RWPE1 (cell line): Measurements from ENCODE around the gene DNAJC11.
A peak's percentile ranks its signal among the peaks of the same experiment; 100 is the strongest.

Experiments
- CTCF ChIA-PET: fragments of 350-600 bp; sonication (Branson Sonifier 250); formaldehyde crosslinking; extraction: SDS; loops from one replicate; lab custom pipeline; 2021; lab: Yijun Ruan, JAX
- POLR2A ChIA-PET: fragments of 400-600 bp; formaldehyde crosslinking; extraction: SDS; loops from one replicate; lab custom pipeline; 2020; ENCODE audit warnings: antibody characterized with exemption; ENCODE audit not compliant: low non-redundant PET; lab: Yijun Ruan, JAX
- DNase-seq: peaks from one replicate; pipeline ENCODE4 v3.0.0; 2012; ENCODE audit warnings: low spot score
- H3K27ac ChIP-seq: fragments of 450-650 bp; 2 replicates; pipeline ENCODE4 v1.5.1; 2017
- TF ChIP-seq, protein P1 (sequence below): fragments of 450-650 bp; conservative IDR thresholded peaks from 2 replicates; pipeline ENCODE4 v1.5.1; 2017; ENCODE audit warnings: low read depth, mild to moderate bottlenecking

DNAJC11 gene

DNA sequence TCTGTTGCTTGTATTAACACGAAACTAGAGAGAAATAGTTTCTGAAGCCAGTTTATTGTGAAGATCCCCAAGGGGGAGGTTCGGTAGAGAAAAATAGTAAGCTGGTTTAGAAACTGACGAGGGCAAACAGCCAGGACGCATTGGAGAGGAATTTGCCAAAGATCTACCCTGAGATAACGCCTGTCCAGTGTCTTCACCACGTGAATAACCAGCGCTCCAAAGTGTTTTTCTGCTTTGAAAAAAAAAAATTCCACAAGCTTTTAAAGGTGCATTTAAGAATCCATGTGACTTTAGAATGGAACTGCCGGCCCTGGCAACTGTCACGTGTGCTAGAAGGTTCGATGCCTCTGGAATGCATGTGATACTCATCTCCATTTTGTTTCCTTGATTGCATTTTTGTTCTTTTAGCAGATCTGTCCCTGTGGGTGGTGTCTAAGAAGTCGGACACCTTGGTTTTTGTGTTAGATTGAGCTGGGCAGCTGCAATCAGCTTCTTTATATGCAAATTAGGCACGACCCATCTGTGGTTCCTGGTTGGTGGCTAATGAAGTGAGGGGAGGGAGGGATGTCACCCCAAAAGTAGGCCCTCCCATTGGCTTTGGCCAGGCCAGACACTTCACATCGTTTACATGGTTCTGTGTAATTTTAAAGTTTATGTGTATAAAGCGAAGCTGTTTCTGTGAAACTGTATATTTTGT is 78.2 kb downstream of the DNAJC11 start:
- no peak for DNase-seq
- CTCF ChIA-PET = interaction anchor here (0.6 to 0.8 kb wide), 3 partner anchors 11 to 1024 kb away, joined by 3 to 5 read pairs (median 3); no protein-coding TSS in a partner anchor
- TF ChIP-seq, protein P1, sequence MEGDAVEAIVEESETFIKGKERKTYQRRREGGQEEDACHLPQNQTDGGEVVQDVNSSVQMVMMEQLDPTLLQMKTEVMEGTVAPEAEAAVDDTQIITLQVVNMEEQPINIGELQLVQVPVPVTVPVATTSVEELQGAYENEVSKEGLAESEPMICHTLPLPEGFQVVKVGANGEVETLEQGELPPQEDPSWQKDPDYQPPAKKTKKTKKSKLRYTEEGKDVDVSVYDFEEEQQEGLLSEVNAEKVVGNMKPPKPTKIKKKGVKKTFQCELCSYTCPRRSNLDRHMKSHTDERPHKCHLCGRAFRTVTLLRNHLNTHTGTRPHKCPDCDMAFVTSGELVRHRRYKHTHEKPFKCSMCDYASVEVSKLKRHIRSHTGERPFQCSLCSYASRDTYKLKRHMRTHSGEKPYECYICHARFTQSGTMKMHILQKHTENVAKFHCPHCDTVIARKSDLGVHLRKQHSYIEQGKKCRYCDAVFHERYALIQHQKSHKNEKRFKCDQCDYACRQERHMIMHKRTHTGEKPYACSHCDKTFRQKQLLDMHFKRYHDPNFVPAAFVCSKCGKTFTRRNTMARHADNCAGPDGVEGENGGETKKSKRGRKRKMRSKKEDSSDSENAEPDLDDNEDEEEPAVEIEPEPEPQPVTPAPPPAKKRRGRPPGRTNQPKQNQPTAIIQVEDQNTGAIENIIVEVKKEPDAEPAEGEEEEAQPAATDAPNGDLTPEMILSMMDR = no peak
- H3K27ac ChIP-seq = peak overlapping the region; percentile 47; the same call in 1 of the 2 replicates
- POLR2A ChIA-PET = no interaction called here

DNA sequence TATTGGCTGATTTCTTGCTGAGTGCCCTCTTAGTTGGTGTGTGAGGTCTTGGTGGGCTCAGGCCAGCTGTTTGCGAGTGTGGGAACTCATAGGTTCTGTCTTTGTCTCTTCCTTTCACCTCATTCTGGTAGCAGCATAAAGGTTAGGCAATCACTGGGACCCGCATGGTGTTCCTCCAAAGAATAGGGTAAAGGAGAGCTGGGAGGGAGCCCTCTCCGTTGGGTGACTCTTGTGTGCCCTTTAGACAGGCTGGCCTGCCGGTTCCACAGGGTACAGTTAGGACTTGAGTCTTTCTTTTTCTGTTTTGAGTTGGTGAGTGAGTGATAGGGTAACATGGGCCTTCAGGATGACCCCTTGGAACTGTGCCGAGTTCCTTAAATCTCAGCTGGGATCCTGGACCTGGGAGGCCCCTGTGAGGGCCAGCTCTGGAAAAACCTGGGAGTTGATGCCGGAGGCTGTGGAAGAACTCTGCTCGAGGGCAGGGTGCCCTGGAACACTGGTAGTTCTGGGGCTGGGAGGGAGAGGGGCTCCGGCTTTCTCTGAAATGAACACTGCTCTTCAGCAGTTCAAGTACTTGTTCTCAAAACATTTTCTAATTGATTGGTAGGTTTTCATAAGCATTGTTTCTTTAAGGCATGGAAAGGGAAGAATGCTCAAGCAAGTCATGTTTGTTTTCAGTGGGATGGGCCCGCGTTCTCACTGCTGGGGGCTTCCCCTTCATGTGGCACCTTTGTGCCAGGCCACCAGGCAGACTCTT is 79.0 kb downstream of the DNAJC11 start:
- peak overlapping the region; percentile 47 for H3K27ac ChIP-seq
- ChIA-PET POLR2A (no interaction called here), CTCF (interaction anchor here (0.6 kb wide), 2 partner anchors 68 to 499 kb away, joined by 3 to 7 read pairs; partner anchors contain the start of gene TAS1R1)
- TF ChIP-seq, protein P1 = no peak
- no peak for DNase-seq

DNA sequence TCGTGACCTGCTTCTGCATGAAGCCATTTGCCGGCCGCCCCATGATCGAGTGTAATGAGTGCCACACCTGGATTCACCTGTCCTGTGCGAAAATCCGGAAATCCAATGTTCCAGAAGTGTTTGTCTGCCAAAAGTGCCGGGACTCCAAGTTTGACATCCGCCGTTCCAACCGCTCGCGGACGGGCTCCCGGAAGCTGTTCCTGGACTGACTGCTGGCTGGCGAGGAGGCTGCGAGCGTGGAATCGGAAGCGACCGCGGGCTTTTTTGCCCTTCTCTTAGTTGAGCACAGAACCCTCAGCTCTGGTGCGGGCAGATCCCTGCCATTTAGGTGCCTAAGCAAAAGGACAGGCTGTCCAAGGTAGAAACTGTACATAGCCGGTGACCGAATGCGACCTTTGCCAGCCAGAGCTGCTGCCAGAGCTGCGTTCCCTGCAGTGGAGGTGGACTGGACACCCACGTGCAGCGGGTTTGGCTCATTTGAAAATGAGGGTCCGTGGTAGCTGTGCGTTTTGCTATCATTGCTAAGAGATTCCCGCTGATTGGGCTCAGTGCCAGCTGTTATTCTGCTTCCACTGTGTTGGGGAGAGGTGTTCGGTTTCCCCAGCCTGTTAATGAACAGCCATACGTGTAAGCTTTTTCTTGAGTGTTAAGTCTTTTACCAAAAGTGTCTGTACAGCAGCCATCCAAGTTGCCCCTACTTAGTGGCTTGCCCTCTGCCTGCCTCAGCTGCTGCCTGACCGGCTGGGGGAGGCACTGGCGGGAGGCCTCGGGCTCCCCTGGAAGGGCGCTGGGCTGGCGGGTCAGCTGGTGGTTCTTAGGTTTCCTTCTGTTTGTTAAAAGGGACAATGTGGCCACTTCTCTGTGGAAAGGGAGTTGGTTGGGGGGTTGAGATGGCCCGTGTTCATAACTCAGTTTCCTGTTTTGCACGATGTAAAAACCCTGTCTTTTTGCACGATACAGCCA is 79.9 kb downstream of the DNAJC11 start:
- CTCF ChIA-PET = interaction anchor here (0.6 kb wide), 1 partner anchor 500 kb away, joined by 3 read pairs; no protein-coding TSS in a partner anchor
- DNase-seq = no peak
- TF ChIP-seq, protein P1 = no peak
- POLR2A ChIA-PET = interaction anchor here (0.6 kb wide), 1 partner anchor 39 kb away, joined by 3 read pairs; no protein-coding TSS in a partner anchor
- peak overlapping the region; percentile 47 for H3K27ac ChIP-seq

DNA sequence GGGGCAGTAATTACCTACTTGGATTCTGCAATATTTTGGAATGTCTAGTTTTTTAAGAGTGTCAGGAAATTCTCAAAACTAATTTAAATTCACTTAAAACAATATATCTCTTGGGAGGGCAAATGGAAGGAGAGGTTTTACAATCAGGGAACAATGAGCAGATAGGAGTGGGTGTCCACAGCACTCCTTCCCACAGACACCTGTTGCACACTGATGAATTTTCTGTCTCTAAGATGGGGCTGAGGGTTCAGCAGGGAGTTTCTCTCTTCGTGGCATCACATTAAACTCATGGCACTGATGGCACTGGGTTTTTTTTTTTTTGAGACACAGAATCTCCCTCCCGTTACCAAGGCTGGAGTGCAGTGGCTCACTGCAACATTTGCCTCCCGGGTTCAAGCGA is 82.6 kb downstream of the DNAJC11 start:
- DNase-seq = no peak
- no peak overlapping the region for H3K27ac ChIP-seq
- ChIA-PET CTCF (no interaction called here), POLR2A (no interaction called here)
- TF ChIP-seq, protein P1 = no peak

DNA sequence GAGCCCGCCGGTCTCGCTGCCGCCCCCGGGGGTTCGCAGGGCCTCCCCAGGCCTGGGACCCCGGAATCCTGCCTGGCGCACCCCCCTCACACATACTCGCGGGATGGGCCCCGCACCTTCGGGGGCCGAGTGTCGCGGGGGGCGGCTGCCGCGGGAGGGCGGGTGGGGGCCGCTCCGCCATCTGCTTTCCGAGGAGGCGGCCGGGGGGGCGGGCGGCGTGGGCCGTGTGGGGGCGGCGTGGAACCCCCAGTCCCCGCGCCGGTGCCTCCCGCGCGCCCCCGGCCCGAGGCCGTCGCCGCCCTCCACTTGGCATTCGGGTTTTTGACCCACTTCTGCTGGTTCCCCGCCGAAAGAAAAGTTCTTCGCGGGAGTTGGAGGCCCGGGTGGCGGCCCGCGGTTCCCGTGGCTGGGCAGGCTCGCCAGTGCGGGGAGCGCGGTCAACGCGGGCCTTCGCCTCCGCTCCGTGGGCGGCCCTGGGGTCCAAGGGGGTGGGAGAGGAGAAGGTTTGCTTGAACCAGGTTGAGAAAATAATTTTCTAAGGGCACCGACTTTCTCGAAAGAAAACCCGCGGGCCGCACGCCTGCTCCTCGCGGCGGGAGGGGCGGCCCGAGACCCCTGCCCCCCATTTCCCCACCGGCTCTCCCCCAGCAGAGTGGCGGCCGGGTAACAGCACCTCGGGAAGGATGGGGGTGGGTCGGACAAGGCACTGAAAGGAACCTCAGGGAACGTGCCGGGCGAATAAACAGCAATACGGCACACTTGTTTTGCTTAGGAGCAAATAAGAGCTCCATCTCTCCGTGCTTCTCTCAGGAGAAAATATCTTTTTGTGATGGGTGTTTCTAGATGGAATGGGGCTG is 86.5 kb downstream of the DNAJC11 start:
- TF ChIP-seq, protein P1 = no peak
- DNase-seq = peak; percentile 30
- POLR2A ChIA-PET = interaction anchor here (0.5 kb wide), 1 partner anchor 17 kb away, joined by 4 read pairs; no protein-coding TSS in a partner anchor
- CTCF ChIA-PET = no interaction called here
- peak overlapping the region; percentile 93 for H3K27ac ChIP-seq
